Measurements from ENCODE around the gene CDCA7L.

Gene CDCA7L, protein sequence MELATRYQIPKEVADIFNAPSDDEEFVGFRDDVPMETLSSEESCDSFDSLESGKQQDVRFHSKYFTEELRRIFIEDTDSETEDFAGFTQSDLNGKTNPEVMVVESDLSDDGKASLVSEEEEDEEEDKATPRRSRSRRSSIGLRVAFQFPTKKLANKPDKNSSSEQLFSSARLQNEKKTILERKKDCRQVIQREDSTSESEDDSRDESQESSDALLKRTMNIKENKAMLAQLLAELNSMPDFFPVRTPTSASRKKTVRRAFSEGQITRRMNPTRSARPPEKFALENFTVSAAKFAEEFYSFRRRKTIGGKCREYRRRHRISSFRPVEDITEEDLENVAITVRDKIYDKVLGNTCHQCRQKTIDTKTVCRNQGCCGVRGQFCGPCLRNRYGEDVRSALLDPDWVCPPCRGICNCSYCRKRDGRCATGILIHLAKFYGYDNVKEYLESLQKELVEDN

DNA sequence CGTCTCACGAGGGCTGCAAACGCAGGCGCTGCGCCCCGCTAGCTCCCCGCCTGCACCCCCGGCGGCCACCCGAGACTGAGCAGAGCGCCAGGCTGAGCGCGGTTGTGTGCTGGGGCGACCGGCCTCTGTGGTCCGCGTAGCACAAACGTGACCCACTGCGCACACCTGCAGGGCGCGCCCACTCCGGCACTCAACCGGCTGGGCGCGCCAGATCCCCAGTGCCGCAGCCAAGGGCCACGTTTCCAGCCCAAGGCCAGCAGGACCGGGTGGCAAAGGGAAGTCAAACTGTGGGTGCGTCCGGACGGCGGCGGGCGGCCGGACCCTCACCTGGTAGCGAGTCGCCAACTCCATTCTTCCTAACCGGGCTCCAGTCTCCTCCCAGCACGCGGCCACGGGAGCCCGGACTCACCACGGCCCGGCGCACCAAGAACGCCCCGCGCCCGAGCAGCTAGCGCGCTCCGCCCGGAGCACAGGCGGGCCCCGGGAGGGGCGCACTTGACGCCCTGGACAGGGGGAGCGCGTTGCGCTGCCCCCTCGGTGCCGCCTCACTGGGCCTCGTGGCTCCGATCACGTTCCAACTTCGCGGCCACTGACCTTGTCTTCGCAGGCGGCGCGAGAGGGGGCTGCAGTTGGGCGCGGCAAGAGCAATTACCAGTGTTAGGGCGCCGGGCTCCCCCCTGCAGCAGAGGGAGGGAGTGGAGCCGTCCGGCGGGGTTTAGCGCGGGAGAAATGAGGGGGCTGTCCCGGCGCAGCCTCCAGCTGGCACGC lies at the start of gene CDCA7L:
Gene CDCA7L, minus strand, starts transcription at position 446 of the 768 bp plus-strand sequence. Its CDS starts 95 bp downstream, at position 351.
- peak; percentile 65 for DNase-seq

DNA sequence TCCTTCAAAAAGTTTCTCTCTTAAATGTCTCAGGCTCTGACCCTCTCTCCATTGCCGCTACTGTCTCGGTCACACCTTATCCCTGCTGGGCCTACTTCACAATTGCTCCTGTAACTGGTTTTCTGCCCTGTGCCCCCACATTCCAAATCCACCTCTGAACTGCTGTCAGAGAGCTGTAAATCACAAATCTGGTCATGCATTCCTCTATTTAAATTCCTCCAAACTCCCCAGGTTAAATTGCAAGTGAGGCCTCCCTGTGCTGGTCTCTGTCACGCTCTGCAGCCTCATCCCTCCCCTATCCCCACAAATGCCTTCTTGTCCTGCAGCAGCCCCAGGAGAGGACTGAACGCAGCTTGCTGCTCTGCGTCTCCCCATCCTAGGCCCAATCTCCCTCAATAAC lies 40.4 kb upstream of the CDCA7L start:
- no peak for DNase-seq

DNA sequence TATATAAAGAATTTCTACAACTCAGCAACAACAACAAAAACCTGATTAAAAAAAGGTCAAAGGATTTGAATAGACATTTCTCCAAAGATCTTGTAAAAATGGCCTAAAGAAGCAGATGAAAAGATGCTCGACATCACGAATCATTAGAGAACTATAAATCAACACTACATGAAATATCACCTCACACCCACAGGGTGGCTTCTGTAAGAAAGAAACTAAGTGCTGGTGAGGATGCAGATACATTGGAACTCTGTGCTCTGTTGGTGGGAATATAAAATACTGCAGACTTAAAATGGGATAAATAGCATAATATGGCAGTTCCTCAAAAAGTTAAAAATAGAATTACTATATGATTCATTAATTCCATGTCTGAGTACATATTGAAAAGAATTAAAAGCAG lies 38.3 kb upstream of the CDCA7L start:
- no peak for DNase-seq

DNA sequence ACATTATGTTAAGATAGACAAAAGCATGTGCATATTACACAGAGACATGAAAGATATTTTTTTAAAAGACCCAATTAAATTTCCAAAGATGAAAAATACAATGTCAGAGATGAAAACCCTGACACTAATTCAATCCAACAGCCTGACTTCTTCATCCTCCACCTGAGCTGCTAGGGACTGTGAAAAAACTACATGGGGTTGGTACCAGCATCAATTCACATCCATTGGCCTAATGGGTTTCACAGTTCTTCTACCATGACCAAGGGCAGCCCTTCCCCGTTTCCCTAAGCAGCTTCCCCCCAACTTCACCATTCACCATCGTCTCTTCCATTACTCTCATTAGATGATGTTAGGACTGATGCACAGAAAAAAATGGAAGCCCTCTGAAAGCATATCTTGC lies 37.4 kb upstream of the CDCA7L start:
- no peak for DNase-seq

DNA sequence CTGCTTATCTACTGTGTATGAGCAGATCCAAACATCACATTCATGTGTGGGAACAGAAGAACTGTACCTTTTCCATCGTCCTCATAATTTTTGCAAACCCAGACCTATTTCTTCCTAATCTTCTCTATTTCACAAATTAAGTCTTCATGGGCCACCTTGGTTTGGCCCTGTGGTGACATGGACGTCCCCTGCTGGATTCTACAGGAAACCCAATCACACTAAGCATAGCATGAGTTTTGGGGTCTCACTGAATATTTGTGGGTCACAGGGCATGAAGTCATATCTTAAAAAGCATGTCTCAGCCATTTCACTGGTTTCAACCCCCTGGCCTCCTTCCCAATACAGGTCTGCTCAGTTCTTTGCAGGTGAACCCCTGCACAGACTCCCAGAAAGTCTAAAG lies 35.8 kb upstream of the CDCA7L start:
- DNase-seq: no peak

DNA sequence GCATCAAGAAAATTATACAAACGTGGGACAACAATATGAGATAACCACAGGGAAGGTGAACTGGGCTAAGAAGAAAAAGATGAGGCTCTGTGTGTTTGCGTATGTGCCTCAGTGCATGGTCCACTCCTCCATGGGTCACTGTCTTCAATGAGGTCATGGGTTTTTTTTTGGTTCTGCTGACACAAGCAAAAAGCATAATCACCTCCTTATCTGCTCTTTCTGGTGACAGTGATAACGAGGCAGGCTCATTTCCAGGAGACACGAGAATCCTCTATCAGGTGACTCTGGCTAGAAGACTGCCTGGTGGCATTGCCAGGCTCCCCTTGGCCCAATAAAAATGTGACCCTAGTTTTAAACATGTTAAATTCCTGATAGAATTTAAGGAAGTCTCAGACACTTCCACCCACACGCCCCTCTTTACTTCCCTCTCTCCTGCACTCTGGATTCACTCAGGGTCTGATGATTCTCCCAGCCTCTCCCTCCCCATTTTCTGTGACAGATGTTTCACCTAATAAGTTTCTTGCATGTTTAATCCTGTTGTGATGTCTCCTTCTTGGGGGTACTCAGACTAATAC lies 35.3 kb upstream of the CDCA7L start:
- no peak for DNase-seq

DNA sequence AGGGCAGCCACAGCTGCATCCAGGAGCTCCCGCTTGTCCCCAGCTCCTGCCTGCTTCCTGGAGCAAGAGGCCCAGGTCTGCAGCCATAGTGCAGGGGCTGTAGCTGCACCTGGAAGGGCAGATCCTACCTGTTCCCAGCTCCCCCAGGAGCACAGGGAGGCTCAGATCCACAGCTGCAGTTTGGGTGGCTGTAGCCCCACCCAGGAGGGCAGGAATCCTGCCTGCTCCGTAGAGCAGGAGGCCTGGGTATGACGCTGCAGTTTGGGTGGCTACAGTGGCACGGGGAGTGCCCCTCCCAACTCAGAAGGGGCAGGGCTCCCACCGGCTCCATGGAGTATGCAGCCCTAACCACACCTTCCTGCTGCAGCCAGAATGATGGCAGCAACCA lies 26.7 kb upstream of the CDCA7L start:
- no peak for DNase-seq

DNA sequence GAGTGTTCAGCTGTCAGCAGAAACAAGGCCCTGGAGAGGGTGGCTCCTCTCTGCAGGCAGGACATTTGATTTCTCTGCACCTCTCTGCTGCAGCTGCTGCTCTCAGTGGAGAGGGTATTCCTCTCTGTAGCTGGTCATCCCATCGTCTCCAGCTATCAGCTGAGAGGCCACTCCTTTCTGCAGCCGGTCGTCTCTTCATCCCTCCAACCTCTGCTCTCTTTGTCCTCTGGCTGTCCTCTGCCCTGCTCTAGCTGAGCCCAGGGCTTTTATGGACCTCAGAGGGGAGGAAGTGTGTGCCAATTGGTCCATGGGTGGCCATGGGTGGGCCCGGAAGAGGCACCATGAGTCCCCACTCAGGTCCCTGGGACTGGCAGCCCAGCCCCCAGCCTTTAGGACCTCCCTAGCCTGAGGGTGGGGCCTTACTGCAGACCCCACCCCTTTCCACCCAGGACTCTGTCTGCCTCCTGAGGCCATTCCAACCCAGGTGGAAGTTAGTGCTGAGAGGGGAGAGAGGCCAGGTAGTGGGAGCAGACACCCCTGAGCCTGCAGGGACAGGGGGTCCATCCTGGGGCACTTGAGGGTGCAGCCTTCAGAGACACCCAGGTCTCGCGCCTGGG lies 26.2 kb upstream of the CDCA7L start:
- DNase-seq: no peak

DNA sequence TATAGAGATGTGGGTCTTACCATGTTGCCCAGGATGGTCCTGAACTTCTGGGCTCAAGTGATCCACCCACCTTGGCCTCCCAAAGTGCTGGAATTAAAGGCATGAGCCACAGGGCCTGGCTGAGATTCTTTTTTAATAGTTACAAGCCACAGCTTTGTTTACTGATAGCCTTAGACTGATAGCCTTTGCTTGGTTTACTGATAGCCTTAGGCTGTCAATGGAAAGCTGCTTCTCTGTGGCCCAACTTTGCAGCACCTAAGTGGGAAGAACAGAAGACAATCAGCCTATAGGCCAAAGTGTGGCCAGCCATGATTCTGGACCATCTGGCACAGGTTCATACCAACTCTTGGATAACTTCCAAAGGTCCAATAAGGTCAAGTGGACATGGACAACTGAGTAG lies 24.1 kb upstream of the CDCA7L start:
- DNase-seq: no peak

DNA sequence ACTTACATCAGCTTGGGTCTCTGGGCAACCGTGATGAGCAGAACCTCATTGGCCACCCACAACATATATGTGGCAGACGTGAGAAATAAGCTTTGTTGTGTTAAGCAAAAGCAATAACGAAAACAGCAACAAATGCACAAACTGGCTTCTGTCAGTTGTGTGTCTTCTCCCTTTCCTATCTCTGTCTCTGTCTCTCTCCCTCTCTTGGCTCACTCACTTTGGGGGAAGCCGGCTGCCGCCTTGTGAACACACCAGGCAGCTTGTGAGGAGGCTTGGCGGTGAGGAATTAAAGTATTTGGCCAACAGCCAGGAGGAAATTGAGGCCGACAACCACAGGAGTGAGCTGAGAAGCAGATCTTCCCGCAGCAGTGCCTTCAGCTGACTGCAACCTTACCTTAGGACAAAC lies 21.9 kb upstream of the CDCA7L start:
- no peak for DNase-seq

DNA sequence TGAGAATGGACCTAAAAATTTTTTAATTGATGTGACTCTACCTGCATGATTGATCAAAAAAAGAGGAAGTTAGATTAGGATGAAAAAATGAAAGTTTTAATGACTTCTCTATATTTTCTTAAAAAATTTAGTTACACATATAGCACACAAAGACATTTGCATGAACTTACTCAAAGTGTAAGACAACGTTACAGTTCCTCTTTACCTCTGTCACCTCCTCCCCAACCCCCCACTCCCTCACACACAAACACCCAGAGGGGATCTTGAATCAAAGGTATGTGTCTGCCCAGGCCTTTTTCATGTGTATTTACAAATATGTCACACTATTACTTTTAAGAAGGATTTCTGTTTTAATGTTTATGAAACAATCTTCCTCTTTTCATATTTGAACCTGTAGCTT lies 20.6 kb upstream of the CDCA7L start:
- no peak for DNase-seq

DNA sequence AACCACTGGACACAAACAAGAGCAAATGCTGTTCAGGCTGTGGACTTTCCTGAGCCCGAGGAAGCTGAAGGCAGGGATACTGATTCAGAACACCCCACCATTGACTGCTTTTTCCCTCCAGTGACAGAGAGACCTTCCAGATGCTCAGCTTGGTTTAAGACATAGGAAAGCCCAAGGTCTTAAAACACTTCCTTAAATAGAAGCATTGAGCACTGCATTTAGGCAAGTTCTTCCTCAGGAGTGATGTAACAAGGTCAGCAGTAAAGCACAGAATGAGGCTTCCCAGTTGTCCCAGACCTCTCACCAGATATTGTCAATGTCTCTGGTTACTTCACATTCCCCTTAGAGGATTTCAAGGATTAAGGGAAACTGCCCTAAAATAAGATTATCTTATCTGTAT lies 19.6 kb upstream of the CDCA7L start:
- DNase-seq: no peak

DNA sequence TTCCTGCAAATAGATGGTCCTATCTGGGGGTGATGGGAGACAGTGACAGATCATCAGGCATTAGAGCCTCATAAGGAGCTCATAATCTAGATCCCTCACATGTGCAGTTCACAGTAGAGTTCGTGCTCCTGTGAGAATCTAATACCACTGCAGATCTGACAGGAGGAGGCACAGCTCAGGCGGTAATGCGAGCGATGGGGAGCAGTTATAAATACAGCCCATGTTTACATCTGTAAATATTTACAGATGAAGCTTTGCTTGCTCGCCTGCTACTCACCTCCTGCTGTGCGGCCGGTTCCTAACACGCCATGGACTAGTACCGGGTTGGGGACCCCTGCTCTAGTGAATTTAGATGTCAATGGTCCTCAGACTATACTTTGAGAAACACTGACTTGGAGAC lies 17.0 kb upstream of the CDCA7L start:
- DNase-seq: no peak

DNA sequence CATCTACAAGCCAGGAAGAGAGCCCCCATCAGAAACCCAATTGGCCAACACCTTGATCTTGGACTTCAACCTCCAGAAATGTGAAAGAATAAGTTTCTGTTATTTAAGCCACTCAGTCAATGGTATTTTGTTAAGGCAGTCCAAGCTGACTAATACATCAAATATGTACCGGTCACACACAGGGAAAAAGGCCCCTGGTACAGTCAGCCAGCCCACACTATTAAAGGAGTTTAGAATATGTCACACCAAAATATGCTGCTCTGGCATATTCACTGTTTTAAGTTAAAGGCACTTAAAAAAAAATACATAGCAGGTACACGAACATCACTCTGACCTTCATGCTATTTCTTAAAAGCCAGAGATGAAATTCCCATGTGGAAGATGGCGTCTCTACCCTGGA lies 15.2 kb upstream of the CDCA7L start:
- no peak for DNase-seq

DNA sequence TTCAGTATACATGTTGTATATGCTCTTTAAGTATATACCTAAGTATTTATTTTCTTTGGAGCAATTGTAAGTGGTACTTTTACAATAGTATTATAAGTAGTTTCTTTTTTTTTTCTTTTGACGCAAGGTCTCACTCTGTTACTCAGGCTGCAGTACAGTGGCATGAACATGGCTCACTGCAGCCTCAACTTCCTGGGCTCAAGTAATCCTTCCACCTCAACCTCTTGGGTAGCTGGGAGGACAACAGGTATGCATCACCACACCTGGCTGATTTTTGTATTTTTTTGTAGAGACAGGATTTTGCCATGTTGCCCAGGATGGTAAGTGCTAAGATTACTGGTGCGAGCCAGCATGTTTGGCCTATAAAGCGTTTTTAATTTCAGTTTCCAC lies 13.7 kb upstream of the CDCA7L start:
- DNase-seq: no peak

DNA sequence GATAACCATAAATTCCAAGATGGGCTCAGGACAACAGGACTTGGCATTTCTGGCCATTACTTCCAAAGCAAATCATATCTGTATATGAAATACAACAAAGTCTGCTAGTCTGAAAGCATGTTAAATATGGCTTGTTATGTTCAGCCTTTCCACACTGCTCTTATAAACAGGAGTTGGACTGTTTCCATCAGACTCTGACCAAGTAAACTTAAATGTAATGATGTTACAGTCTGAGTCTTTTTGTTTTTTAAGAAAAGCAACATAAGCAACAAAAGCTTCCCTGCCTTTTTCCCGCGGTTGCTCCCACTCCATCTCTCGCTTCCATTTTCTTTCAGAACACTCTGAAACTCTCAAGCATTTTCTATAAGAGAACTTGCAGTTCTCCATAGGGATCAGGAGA lies 8.1 kb upstream of the CDCA7L start:
- no peak for DNase-seq

DNA sequence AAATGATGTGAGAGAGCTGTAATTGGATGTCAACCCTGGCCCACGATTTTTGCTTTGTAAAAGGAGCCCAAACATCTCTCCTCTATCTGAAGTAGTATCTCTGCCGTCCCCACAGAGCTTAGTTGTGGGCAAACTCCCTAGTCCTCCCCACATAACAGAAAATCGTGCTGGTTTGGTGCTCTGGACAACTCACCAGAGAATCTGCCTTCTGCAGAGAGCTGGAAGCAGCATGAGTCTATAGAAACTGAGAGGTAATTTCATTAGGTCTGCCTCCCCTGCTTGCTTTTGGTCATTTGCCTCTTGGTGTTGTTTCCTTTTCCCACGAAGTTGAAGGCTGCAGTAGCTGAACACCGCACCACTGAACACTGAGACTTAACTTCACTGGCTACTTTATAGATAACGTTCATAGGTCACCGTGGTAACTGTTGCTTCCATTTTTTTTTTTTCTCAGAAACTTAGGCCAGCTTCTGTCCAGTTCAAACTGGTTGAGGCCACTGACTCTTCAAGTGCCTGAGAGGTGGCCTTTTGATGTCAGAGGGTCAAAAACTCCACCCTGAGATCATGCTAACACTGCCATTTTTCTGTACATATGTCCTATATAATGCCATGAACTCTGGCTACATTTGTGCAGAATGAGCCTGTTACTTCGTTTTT lies 3.3 kb upstream of the CDCA7L start:
- no peak for DNase-seq

DNA sequence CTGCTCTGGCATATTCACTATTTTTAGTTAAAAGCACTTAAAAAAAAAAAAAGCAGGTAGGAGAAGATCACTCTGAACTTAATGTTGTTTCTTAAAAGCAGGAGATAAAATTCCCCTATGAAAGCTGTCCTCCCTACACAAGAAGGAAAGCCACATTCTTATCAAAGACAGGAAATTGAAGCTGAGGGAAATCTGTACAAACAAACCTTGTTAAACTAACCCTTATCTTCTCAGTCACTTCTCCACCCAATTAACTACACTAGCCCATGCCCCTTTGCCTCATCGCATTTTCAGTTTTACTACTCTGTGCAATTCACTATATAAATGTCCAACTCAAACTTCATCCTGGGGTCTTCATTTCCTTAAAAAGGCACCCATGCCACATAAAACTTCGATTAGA lies 2.7 kb upstream of the CDCA7L start:
- no peak for DNase-seq

DNA sequence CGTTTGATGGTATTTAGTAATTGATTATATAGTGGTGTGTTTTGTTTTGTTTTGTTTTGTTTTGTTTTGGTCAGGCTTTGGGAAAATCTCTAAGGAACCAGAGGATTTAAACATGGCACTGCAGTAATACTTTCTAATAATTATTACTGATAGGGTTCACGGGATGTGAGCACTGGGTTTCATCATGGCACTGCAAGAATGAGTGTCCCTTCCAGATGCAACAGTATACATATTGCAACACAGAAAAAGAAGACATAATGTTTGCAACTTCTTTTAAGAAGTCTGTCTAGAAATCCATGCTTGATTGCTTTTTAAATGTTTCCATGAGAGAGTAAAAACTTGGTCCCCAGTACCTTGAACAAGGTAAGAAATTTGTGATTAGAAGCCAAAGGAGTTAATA lies 2.2 kb upstream of the CDCA7L start:
- no peak for DNase-seq

DNA sequence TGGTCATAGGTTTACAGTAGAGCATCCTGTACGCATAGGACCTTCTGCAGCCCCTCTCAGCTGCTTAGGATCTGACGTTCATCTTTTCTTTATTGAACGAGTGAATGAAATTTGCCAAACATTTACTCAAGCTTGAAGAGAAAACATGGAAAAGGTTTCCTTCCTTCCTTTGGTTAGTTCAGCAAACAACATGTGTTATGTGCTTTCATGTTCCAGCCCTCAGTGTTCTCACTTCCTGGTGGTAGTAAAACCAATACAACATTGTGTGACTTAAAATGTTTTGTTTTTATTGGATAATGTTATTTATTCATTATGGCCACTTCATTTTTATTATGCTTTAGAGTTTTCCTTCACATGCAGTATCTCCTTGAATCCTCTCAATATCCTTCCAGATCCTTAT lies 1.4 kb upstream of the CDCA7L start:
- no peak for DNase-seq

DNA sequence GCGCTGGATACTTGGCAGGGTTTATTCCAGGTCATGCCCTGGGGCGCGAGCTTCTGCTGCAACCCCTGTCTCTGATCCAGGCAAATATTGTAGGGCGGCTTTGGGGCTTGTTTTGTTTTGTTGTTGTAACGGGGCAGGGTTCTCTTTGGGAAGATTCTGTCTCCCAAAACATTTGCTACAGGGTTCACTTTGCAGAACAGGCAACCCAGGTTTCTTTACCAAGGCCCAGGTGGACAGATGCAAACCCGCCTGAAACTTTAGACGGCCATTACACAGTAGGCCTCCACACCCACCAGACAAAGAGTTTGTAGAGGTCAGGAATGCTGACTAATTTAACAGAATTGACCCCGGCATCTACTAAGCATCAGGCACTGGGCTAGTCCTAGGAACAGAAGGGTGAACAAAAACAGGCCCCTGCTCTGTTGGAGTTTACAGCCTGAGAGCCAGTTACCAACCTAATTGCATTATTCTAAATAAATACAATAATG lies 567 bp upstream of the CDCA7L start:
- DNase-seq: no peak

DNA sequence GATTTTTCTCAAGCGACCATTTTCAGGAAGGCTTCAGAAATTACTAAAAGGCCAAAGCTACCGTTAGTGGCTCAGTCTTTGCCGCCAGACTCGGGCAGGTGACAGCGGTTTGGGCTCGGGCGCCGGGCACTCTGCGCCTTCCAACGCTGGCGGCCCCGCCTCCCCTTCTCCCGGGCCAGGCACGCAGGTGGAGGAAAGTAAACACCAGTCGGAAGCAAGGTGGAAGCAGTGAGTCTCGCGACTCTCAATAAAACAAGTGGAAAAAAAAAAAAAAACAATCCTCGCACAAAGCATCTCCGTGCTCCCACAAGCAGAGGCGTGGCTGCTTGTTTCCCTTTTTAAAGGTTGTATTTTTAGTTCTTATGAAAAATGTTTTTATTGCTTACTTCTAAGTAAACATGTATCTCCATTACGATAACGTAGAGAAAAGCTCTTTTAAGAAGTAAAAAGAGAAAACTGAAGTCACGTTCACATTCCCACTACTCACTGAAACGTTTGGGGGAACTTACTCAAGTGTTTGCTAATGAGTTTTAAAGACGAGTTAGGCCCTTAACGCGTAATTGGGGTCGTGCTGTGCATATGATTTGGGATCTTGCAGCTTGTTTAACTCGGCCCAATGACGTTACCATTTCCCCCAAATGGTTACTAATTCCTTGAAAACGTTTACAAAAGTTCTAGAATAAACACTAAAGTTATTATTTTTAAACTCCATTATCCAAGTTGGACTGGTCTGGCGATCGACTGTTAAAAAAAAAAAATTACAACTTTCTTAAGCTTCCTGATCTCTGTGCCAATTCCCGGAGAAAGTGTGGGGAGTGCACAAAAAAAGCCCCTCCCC lies 864 bp downstream of the CDCA7L start:
- DNase-seq: no peak
